Keratinocyte (primary cell): ENCODE results near the gene SLC8A1. TPM values are rescaled to one million over a fixed set of nuclear protein-coding genes. Genes with fewer than 3 reads are reported as not detected.
A peak's percentile ranks its signal among the peaks of the same experiment; 100 is the strongest.

Experiments
- DNase-seq: peaks from one replicate; pipeline ENCODE4 v3.0.0-alpha.2; 2011; ENCODE audit warnings: low read depth, missing footprints, low spot score
- FAIRE-seq: peaks from 2 replicates; lab custom pipeline; 2011; peaks lifted over from hg19 to GRCh38; lab: Jason Lieb, UNC
- H2AFZ ChIP-seq: 2 replicates; pipeline ENCODE4 v1.6.0; 2012; ENCODE audit warnings: low read length, control low read depth, inconsistent platforms; ENCODE audit not compliant: control insufficient read depth
- H3K27ac ChIP-seq: 2 replicates; pipeline ENCODE4 v1.5.1; 2011; ENCODE audit warnings: low read length; ENCODE audit not compliant: control insufficient read depth, insufficient read depth
- H3K27me3 ChIP-seq: 3 replicates; pipeline ENCODE4 v1.6.0; 2011; ENCODE audit warnings: low read length; ENCODE audit not compliant: control insufficient read depth, insufficient read depth; ENCODE audit errors: extremely low read depth
- H3K36me3 ChIP-seq, 2 experiments: 2 replicates in 1 of 2; 3 replicates in 1 of 2; pipeline ENCODE4 v1.5.1; 2011; ENCODE audit warnings: low read length in 2 of 2, mild to moderate bottlenecking in 1 of 2; ENCODE audit not compliant: control insufficient read depth in 2 of 2, insufficient read depth in 2 of 2; ENCODE audit errors: extremely low read depth in 1 of 2
- H3K4me1 ChIP-seq: 3 replicates; pipeline ENCODE4 v1.5.1; 2011; ENCODE audit warnings: low read length; ENCODE audit not compliant: control insufficient read depth, insufficient read depth; ENCODE audit errors: extremely low read depth
- H3K4me2 ChIP-seq: 3 replicates; pipeline ENCODE4 v1.6.0; 2011; ENCODE audit warnings: low read depth, low read length; ENCODE audit not compliant: control insufficient read depth, insufficient read depth; ENCODE audit errors: extremely low read depth
- H3K4me3 ChIP-seq, 3 experiments: fragments of 200-600 bp in 1 of 3; sonication (generic) in 1 of 3; 2 replicates in 2 of 3; 3 replicates in 1 of 3; pipeline ENCODE4 v1.5.1; 2011 to 2016; ENCODE audit warnings: low read length in 3 of 3, mild to moderate bottlenecking in 3 of 3, control low read depth in 2 of 3, inconsistent platforms in 1 of 3, low read depth in 1 of 3, mixed read lengths in 1 of 3, mixed run types in 1 of 3, moderate library complexity in 1 of 3; ENCODE audit not compliant: control insufficient read depth in 2 of 3, insufficient read depth in 2 of 3; ENCODE audit errors: extremely low read depth in 1 of 3
- H3K79me2 ChIP-seq: 2 replicates; pipeline ENCODE4 v1.6.0; 2012; ENCODE audit warnings: low read length; ENCODE audit not compliant: control insufficient read depth, insufficient read depth
- H3K9ac ChIP-seq: 3 replicates; pipeline ENCODE4 v1.6.0; 2011; ENCODE audit warnings: low read length; ENCODE audit not compliant: control insufficient read depth, insufficient read depth; ENCODE audit errors: extremely low read depth
- H3K9me1 ChIP-seq: 3 replicates; pipeline ENCODE4 v1.6.0; 2011; ENCODE audit warnings: low read length; ENCODE audit not compliant: control insufficient read depth, insufficient read depth; ENCODE audit errors: extremely low read depth
- H3K9me3 ChIP-seq: 2 replicates; pipeline ENCODE4 v1.5.1; 2012; ENCODE audit warnings: low read depth, low read length; ENCODE audit not compliant: control insufficient read depth
- H4K20me1 ChIP-seq: 3 replicates; pipeline ENCODE4 v1.6.0; 2011; ENCODE audit warnings: low read length; ENCODE audit not compliant: control insufficient read depth, insufficient read depth; ENCODE audit errors: extremely low read depth
- CTCF ChIP-seq, 3 experiments: IDR thresholded peaks in 1 of 3; conservative IDR thresholded peaks in 1 of 3; optimal IDR thresholded peaks in 1 of 3; 2 replicates in 2 of 3; 3 replicates in 1 of 3; pipeline versions ENCODE3 to v1.5.1; 2011; ENCODE audit warnings: low read length in 3 of 3, mild to moderate bottlenecking in 3 of 3, moderate library complexity in 2 of 3, control low read depth in 1 of 3, inconsistent platforms in 1 of 3; ENCODE audit not compliant: insufficient read depth in 2 of 3; ENCODE audit errors: extremely low read depth in 1 of 3
- EZH2 ChIP-seq: IDR thresholded peaks from one replicate; pipeline ENCODE4 v1.6.1; 2012; ENCODE audit warnings: inconsistent platforms, mild to moderate bottlenecking, low read length, moderate library complexity
- dilution Hi-C: fragments of 300-500 bp; cut with MboI; formaldehyde crosslinking; loops from one replicate; pipeline ENCODE4 v1.7.0; 2020; ENCODE audit warnings: low sequenced_read_pairs; ENCODE audit not compliant: extremely low pct_ligation_motif_present
- polyA plus RNA-seq, 5 experiments: library from polyadenylated mRNA; depleted of rRNA in 3 of 5; stranded (reverse) in 3 of 5; stranded (forward) in 1 of 5; unstranded in 1 of 5; fragments of >200 nt; gene quantifications; 1 replicate in 1 of 5; 2 replicates in 3 of 5; 3 replicates in 1 of 5; pipeline versions ENCODE4 v1.2.1 to v1.2.3, GENCODE V29; 2011 to 2012; ENCODE audit warnings: missing spikeins in 2 of 5, low read depth in 1 of 5, low replicate concordance in 1 of 5

SLC8A1 gene
- polyA plus RNA-seq, 1 donor (not counting 4 experiments of a cell fraction or from before 2014, with no cell fraction given), result 2.7 TPM

- Histone ChIP-seq H3K27me3 (no peaks in the 10 kb centered on the region), H3K4me3 (peak overlapping the region in 2 of 3 experiments; percentile 3 to 39), H3K4me1 (no peaks in the 10 kb centered on the region), H4K20me1 (no peaks in the 10 kb centered on the region), H3K9me1 (no peaks in the 10 kb centered on the region), H3K79me2 (no peaks in the 10 kb centered on the region), H3K9me3 (no peaks in the 10 kb centered on the region), H3K36me3 (no peaks in the 10 kb centered on the region), H3K27ac (no peak overlapping the region), H3K9ac (no peak overlapping the region), H2AFZ (peak overlapping the region; percentile 49), H3K4me2 (peak overlapping the region; percentile 59)
- TF ChIP-seq EZH2 (no peak), CTCF (optimal IDR thresholded peaks at IDR 0.05 in 1 of 3, IDR thresholded peaks at IDR 0.05 in 1 of 3, conservative IDR thresholded peaks at IDR 0.05 in 1 of 3; ENCODE audit: extremely low read depth in 1 of 3, insufficient read depth in 2 of 3, low read length in 3 of 3) (no peak)
- dilution Hi-C loops, result no loop called here
- FAIRE-seq, result no peak
- no peak for DNase-seq
Observed at GRCh38 chr2:40364151-40364874, 87.6 kb downstream of the SLC8A1 start.

GRCh38 chr2:40363631-40364030 lies 88.3 kb downstream of the SLC8A1 start:
- Histone ChIP-seq H3K79me2 (no peaks in the 10 kb centered on the region), H3K9me1 (no peaks in the 10 kb centered on the region), H3K9me3 (no peaks in the 10 kb centered on the region), H4K20me1 (no peaks in the 10 kb centered on the region), H3K4me2 (no peak overlapping the region), H3K4me1 (no peaks in the 10 kb centered on the region), H3K9ac (no peak overlapping the region), H3K4me3 (no peak overlapping the region), H2AFZ (no peak overlapping the region), H3K36me3 (no peaks in the 10 kb centered on the region), H3K27ac (no peak overlapping the region), H3K27me3 (no peaks in the 10 kb centered on the region)
- TF ChIP-seq CTCF (optimal IDR thresholded peaks at IDR 0.05 in 1 of 3, IDR thresholded peaks at IDR 0.05 in 1 of 3, conservative IDR thresholded peaks at IDR 0.05 in 1 of 3; ENCODE audit: extremely low read depth in 1 of 3, insufficient read depth in 2 of 3, low read length in 3 of 3) (no peak), EZH2 (no peak)
- DNase-seq (no peak), FAIRE-seq (no peak)
- dilution Hi-C loops, result no loop called here
